GM23338 (cell line): ENCODE measurements around the gene TCEA2. TPM values are rescaled to one million over a fixed set of nuclear protein-coding genes. Genes with fewer than 3 reads are reported as not detected.

Experiments used
- ATAC-seq: fragments of 200-7000 bp; cut with Tn5 transposase; 3 replicates; pipeline ENCODE4 v1.9.1; 2020
- DNase-seq: peaks from one replicate; pipeline ENCODE4 v3.0.0-alpha.2; 2015; ENCODE audit warnings: low spot score
- H2AFZ ChIP-seq: fragments of 200-600 bp; sonication (generic); 2 replicates; pipeline ENCODE4 v1.8.0; 2016; ENCODE audit warnings: antibody characterized with exemption, mild to moderate bottlenecking, moderate library complexity
- H3F3A ChIP-seq: fragments of 200-600 bp; sonication (generic); replicated peaks from 2 replicates; pipeline ENCODE4 v1.8.0; 2017; ENCODE audit warnings: antibody characterized with exemption, mixed run types, low read depth
- H3K27ac ChIP-seq: fragments of 200-600 bp; sonication (generic); 2 replicates; pipeline ENCODE4 v1.6.1; 2016; ENCODE audit warnings: low read depth
- H3K27me3 ChIP-seq: fragments of 200-600 bp; sonication (generic); 2 replicates; pipeline ENCODE4 v1.8.0; 2016; ENCODE audit warnings: mild to moderate bottlenecking, mixed run types, moderate library complexity; ENCODE audit not compliant: insufficient read depth
- H3K36me3 ChIP-seq: fragments of 200-600 bp; sonication (generic); 2 replicates; pipeline ENCODE4 v1.8.0; 2016; ENCODE audit warnings: mild to moderate bottlenecking; ENCODE audit not compliant: insufficient read depth
- H3K4me1 ChIP-seq: fragments of 200-600 bp; sonication (generic); 2 replicates; pipeline ENCODE4 v1.8.0; 2016; ENCODE audit warnings: mild to moderate bottlenecking, moderate library complexity; ENCODE audit not compliant: insufficient read depth
- H3K4me2 ChIP-seq: fragments of 200-600 bp; sonication (generic); 2 replicates; pipeline ENCODE4 v1.7.1; 2017; ENCODE audit warnings: mixed run types
- H3K4me3 ChIP-seq: fragments of 200-600 bp; sonication (generic); 2 replicates; pipeline ENCODE4 v1.6.1; 2016; ENCODE audit warnings: mixed run types
- H3K79me2 ChIP-seq: fragments of 200-600 bp; sonication (generic); replicated peaks from 2 replicates; pipeline ENCODE4 v1.8.0; 2017; ENCODE audit warnings: mild to moderate bottlenecking; ENCODE audit not compliant: insufficient read depth
- H3K9me2 ChIP-seq: fragments of 200-600 bp; sonication (generic); 2 replicates; pipeline ENCODE4 v1.8.0; 2017; ENCODE audit not compliant: insufficient read depth
- H4K20me1 ChIP-seq: fragments of 200-600 bp; sonication (generic); replicated peaks from 2 replicates; pipeline ENCODE4 v1.8.0; 2017; ENCODE audit warnings: mild to moderate bottlenecking; ENCODE audit not compliant: insufficient read depth
- H3K27ac Mint-ChIP-seq: 2 replicates; pipeline ENCODE4 v1.8.0; 2020; ENCODE audit warnings: inconsistent platforms, mild to moderate bottlenecking, moderate library complexity, mixed read lengths
- H3K27me3 Mint-ChIP-seq: 3 replicates; pipeline ENCODE4 v1.8.0; 2022; ENCODE audit warnings: low read depth, mild to moderate bottlenecking, moderate library complexity, mixed read lengths, inconsistent platforms; ENCODE audit not compliant: insufficient read depth, poor library complexity
- H3K36me3 Mint-ChIP-seq: 3 replicates; pipeline ENCODE4 v1.8.0; 2021; ENCODE audit warnings: low read depth, mild to moderate bottlenecking, inconsistent platforms, moderate library complexity, mixed read lengths
- H3K4me1 Mint-ChIP-seq: 3 replicates; pipeline ENCODE4 v1.8.0; 2020; ENCODE audit warnings: mild to moderate bottlenecking, inconsistent platforms, mixed read lengths
- H3K4me3 Mint-ChIP-seq: 3 replicates; pipeline ENCODE4 v1.8.0; 2021; ENCODE audit warnings: moderate library complexity, mild to moderate bottlenecking, inconsistent platforms, mixed read lengths
- H3K9me3 Mint-ChIP-seq: 3 replicates; pipeline ENCODE4 v1.8.0; 2020; ENCODE audit warnings: moderate library complexity, mild to moderate bottlenecking, inconsistent platforms, mixed read lengths
- CREB1 ChIP-seq: fragments of 250-450 bp; sonication (Bioruptor Pico); IDR thresholded peaks from 2 replicates; pipeline ENCODE4 v1.5.0; 2020; ENCODE audit warnings: low read depth, mild to moderate bottlenecking, moderate library complexity
- EZH2phosphoT487 ChIP-seq: fragments of 200-600 bp; sonication (generic); IDR thresholded peaks from one replicate; pipeline ENCODE4 v1.8.1; 2018; ENCODE audit warnings: antibody characterized with exemption; ENCODE audit not compliant: unreplicated experiment
- JUNB ChIP-seq: IDR thresholded peaks from one replicate; pipeline ENCODE4 v1.6.1; 2016; ENCODE audit warnings: antibody characterized with exemption; ENCODE audit not compliant: unreplicated experiment
- NANOG ChIP-seq: IDR thresholded peaks from 2 replicates; pipeline ENCODE4 v1.6.1; 2016; ENCODE audit warnings: antibody characterized with exemption, borderline replicate concordance
- POLR2AphosphoS5 ChIP-seq: IDR thresholded peaks from 2 replicates; pipeline ENCODE4 v1.6.1; 2016; ENCODE audit warnings: antibody characterized with exemption, low read depth
- STAT1 ChIP-seq: IDR thresholded peaks from one replicate; pipeline ENCODE4 v1.6.1; 2016; ENCODE audit warnings: antibody characterized with exemption; ENCODE audit not compliant: unreplicated experiment
- ZNF114 ChIP-seq: fragments of 250-450 bp; sonication (Bioruptor Pico); IDR thresholded peaks from 2 replicates; pipeline ENCODE4 v1.5.0; 2020; ENCODE audit warnings: mild to moderate bottlenecking, moderate library complexity
- ZNF331 ChIP-seq: fragments of 250-450 bp; sonication (Bioruptor Pico); IDR thresholded peaks from 2 replicates; pipeline ENCODE4 v1.5.0; 2020; ENCODE audit warnings: low read depth, mild to moderate bottlenecking, moderate library complexity
- polyA plus RNA-seq: library from polyadenylated mRNA; unstranded; fragments of >200 nt; fragmentation: Nextera tagmentation; extraction: Ambion mirVana; gene quantifications from 2 replicates; pipeline ENCODE4 v1.2.1, GENCODE V29; 2016
- total RNA-seq: library from RNA; depleted of rRNA; stranded (reverse); fragments of >200 nt; shearing (Covaris generic); gene quantifications from 2 replicates; pipeline ENCODE4 v1.2.3, GENCODE V29; 2014
- TF ChIP-seq, protein P1 (sequence below): IDR thresholded peaks from 2 replicates; pipeline ENCODE4 v1.6.1; 2016; ENCODE audit warnings: antibody characterized with exemption
- TF ChIP-seq, protein P2 (sequence below): IDR thresholded peaks from one replicate; pipeline ENCODE4 v1.6.1; 2018; ENCODE audit warnings: antibody characterized with exemption; ENCODE audit not compliant: unreplicated experiment
- TF ChIP-seq, protein P3 (sequence below): fragments of 250-450 bp; sonication (Bioruptor Pico); IDR thresholded peaks from 2 replicates; pipeline ENCODE4 v1.5.0; 2020; ENCODE audit warnings: mild to moderate bottlenecking, moderate library complexity

TCEA2 gene
- total and polyA plus RNA-seq, 2 experiments from 2014 or later, result 21.0 to 54.4 TPM

DNA sequence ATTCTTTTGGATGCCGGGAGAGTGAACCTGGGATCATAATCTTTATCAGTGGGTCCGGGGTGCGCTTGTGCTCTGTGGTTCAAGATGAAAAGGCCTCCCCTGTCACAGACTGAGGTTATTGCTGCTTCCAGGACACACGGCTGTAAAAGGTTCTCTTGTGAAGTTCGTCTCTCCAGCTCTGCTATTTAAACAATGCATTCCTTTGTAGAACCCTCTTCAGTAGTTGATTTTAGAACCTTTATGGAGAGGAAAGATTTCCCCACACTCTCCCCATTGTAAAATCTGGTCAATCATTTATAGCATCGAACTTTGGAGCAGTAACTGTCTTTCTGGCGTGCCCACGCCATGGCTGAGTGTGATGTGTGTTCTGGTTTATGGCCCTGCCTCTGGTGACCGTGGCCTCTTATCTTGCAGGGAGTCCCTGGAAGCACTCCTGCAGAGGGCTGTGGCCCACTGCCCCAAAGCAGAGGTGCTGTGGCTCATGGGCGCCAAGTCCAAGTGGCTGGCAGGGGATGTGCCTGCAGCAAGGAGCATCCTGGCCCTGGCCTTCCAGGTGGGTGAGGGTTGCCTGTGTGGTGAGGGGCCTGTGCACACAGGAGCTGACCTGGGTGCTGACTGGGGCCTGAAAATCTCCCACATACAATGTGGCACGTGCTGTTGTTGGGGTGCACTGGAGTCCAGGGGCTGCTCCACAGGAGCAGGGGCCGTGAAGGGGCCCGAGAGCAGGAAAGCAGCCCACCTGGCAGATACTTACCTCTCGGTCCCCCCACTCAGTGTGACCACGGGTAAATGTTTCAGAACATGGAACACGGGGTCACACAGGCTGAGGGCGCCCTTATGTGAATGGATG, 38.6 kb upstream of the TCEA2 start:
- no peaks in the 10 kb centered on the region; the same call in 2 of the 3 replicates for H3K4me1 Mint-ChIP-seq
- H3K9me3 Mint-ChIP-seq, result no peaks in the 10 kb centered on the region
- Histone ChIP-seq H2AFZ (no peak overlapping the region), H3K4me2 (no peak overlapping the region), H4K20me1 (no peaks in the 10 kb centered on the region), H3K79me2 (no peaks in the 10 kb centered on the region), H3K27me3 (no peaks in the 10 kb centered on the region), H3K27ac (no peak overlapping the region), H3K4me1 (no peaks in the 10 kb centered on the region), H3F3A (0 out of 2 replicates have a peak, but pooled peaks cover 6% of the 10 kb centered on the region), H3K4me3 (no peak overlapping the region), H3K36me3 (peaks cover 5% of the 10 kb centered on the region; the same call in 1 of the 2 replicates), H3K9me2 (no peaks in the 10 kb centered on the region)
- TF ChIP-seq JUNB (no peak), POLR2AphosphoS5 (no peak), STAT1 (no peak), ZNF331 (CRISPR knock-in tag) (no peak), CREB1 (CRISPR knock-in tag) (no peak), ZNF114 (CRISPR knock-in tag) (no peak), NANOG (no peak), EZH2phosphoT487 (no peak)
- TF ChIP-seq, protein P1, sequence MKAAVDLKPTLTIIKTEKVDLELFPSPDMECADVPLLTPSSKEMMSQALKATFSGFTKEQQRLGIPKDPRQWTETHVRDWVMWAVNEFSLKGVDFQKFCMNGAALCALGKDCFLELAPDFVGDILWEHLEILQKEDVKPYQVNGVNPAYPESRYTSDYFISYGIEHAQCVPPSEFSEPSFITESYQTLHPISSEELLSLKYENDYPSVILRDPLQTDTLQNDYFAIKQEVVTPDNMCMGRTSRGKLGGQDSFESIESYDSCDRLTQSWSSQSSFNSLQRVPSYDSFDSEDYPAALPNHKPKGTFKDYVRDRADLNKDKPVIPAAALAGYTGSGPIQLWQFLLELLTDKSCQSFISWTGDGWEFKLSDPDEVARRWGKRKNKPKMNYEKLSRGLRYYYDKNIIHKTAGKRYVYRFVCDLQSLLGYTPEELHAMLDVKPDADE, result no peak
- TF ChIP-seq, protein P2, sequence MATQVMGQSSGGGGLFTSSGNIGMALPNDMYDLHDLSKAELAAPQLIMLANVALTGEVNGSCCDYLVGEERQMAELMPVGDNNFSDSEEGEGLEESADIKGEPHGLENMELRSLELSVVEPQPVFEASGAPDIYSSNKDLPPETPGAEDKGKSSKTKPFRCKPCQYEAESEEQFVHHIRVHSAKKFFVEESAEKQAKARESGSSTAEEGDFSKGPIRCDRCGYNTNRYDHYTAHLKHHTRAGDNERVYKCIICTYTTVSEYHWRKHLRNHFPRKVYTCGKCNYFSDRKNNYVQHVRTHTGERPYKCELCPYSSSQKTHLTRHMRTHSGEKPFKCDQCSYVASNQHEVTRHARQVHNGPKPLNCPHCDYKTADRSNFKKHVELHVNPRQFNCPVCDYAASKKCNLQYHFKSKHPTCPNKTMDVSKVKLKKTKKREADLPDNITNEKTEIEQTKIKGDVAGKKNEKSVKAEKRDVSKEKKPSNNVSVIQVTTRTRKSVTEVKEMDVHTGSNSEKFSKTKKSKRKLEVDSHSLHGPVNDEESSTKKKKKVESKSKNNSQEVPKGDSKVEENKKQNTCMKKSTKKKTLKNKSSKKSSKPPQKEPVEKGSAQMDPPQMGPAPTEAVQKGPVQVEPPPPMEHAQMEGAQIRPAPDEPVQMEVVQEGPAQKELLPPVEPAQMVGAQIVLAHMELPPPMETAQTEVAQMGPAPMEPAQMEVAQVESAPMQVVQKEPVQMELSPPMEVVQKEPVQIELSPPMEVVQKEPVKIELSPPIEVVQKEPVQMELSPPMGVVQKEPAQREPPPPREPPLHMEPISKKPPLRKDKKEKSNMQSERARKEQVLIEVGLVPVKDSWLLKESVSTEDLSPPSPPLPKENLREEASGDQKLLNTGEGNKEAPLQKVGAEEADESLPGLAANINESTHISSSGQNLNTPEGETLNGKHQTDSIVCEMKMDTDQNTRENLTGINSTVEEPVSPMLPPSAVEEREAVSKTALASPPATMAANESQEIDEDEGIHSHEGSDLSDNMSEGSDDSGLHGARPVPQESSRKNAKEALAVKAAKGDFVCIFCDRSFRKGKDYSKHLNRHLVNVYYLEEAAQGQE, result no peak
- TF ChIP-seq, protein P3, sequence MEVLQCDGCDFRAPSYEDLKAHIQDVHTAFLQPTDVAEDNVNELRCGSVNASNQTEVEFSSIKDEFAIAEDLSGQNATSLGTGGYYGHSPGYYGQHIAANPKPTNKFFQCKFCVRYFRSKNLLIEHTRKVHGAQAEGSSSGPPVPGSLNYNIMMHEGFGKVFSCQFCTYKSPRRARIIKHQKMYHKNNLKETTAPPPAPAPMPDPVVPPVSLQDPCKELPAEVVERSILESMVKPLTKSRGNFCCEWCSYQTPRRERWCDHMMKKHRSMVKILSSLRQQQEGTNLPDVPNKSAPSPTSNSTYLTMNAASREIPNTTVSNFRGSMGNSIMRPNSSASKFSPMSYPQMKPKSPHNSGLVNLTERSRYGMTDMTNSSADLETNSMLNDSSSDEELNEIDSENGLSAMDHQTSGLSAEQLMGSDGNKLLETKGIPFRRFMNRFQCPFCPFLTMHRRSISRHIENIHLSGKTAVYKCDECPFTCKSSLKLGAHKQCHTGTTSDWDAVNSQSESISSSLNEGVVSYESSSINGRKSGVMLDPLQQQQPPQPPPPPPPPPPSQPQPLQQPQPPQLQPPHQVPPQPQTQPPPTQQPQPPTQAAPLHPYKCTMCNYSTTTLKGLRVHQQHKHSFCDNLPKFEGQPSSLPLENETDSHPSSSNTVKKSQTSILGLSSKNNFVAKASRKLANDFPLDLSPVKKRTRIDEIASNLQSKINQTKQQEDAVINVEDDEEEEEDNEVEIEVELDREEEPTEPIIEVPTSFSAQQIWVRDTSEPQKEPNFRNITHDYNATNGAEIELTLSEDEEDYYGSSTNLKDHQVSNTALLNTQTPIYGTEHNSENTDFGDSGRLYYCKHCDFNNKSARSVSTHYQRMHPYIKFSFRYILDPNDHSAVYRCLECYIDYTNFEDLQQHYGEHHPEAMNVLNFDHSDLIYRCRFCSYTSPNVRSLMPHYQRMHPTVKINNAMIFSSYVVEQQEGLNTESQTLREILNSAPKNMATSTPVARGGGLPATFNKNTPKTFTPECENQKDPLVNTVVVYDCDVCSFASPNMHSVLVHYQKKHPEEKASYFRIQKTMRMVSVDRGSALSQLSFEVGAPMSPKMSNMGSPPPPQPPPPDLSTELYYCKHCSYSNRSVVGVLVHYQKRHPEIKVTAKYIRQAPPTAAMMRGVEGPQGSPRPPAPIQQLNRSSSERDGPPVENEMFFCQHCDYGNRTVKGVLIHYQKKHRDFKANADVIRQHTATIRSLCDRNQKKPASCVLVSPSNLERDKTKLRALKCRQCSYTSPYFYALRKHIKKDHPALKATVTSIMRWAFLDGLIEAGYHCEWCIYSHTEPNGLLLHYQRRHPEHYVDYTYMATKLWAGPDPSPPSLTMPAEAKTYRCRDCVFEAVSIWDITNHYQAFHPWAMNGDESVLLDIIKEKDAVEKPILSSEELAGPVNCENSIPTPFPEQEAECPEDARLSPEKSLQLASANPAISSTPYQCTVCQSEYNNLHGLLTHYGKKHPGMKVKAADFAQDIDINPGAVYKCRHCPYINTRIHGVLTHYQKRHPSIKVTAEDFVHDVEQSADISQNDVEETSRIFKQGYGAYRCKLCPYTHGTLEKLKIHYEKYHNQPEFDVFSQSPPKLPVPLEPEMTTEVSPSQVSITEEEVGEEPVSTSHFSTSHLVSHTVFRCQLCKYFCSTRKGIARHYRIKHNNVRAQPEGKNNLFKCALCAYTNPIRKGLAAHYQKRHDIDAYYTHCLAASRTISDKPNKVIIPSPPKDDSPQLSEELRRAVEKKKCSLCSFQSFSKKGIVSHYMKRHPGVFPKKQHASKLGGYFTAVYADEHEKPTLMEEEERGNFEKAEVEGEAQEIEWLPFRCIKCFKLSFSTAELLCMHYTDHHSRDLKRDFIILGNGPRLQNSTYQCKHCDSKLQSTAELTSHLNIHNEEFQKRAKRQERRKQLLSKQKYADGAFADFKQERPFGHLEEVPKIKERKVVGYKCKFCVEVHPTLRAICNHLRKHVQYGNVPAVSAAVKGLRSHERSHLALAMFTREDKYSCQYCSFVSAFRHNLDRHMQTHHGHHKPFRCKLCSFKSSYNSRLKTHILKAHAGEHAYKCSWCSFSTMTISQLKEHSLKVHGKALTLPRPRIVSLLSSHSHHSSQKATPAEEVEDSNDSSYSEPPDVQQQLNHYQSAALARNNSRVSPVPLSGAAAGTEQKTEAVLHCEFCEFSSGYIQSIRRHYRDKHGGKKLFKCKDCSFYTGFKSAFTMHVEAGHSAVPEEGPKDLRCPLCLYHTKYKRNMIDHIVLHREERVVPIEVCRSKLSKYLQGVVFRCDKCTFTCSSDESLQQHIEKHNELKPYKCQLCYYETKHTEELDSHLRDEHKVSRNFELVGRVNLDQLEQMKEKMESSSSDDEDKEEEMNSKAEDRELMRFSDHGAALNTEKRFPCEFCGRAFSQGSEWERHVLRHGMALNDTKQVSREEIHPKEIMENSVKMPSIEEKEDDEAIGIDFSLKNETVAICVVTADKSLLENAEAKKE (CRISPR knock-in tag), result no peak
- no peak overlapping the region for H3K4me3 Mint-ChIP-seq
- H3K36me3 Mint-ChIP-seq, result peaks cover 80% of the 10 kb centered on the region
- no peak overlapping the region for H3K27ac Mint-ChIP-seq
- DNase-seq, result no peak
- peaks cover 8% of the 10 kb centered on the region for H3K27me3 Mint-ChIP-seq
- no peak for ATAC-seq
